GM12872 (cell line): ENCODE measurements around the gene WDR37.

Experiments used
- TF ChIP-seq, protein P1 (sequence below): IDR thresholded peaks from 3 replicates; pipeline ENCODE4 v1.5.1; 2011; ENCODE audit warnings: low read depth, mild to moderate bottlenecking, low read length, moderate library complexity; ENCODE audit not compliant: insufficient read depth

WDR37 gene

DNA sequence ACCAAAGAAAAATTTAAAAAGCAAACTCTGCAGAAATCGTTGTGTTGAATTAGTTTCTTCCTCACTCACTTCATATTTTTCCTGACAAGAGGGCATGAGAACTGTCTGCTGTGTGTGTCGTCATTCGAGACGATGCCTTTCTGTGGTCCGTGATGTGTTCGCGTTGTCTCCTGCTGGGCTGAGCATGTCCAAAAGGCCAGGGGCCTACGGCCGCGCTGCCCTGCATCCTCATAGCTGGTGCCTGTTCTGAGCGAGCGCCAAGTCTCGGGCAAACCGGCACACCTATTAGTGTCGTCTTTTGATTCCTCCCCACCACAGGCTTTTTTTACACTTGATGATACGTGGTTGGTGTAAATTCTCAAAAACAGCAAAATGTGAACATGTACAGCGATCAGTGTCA, 27.4 kb downstream of the WDR37 start:
- TF ChIP-seq, protein P1, sequence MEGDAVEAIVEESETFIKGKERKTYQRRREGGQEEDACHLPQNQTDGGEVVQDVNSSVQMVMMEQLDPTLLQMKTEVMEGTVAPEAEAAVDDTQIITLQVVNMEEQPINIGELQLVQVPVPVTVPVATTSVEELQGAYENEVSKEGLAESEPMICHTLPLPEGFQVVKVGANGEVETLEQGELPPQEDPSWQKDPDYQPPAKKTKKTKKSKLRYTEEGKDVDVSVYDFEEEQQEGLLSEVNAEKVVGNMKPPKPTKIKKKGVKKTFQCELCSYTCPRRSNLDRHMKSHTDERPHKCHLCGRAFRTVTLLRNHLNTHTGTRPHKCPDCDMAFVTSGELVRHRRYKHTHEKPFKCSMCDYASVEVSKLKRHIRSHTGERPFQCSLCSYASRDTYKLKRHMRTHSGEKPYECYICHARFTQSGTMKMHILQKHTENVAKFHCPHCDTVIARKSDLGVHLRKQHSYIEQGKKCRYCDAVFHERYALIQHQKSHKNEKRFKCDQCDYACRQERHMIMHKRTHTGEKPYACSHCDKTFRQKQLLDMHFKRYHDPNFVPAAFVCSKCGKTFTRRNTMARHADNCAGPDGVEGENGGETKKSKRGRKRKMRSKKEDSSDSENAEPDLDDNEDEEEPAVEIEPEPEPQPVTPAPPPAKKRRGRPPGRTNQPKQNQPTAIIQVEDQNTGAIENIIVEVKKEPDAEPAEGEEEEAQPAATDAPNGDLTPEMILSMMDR = no peak

DNA sequence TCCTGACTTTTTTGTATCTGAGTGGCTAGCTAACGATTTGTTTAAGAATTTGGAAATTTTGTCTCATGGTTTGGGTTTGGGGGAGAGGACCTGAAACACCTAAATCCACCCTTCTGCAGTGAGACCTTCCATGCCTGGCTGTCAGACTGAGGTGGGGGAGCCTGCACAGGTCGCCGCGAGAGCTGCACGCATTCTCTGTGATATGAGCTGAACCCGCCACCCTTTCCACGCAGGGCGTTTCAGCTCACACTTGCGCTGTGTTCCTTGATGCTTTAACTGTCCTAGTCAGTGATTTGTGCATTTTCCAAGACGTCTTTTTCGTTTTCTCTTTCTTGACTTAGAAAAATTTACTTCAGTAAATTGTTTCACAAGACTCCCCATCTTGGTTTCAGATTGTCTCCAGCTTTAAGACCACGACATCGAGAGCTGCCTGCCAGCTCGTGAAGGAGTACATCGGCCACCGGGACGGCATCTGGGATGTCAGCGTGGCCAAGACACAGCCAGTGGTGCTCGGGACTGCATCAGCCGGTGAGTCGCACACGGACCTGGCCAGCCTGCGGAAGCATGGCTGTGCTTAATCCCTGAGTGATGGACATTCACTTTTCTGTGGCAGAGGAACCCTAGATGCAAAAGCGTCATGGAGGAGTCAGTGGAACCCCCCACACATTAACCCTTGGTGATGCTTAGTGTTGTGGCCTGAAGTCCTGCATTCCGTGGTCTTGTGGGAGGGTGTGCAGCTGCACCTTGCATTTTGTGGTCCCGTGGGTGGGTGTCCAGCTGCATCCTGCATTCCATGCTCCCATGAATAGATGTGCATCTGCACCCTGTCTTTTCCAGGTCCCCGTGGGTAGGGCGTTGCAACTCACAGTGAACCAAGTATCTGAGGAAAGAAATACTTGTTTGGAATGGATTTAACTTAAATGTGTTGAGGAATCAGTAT, 28.1 kb downstream of the WDR37 start:
- TF ChIP-seq, protein P1 = no peak

DNA sequence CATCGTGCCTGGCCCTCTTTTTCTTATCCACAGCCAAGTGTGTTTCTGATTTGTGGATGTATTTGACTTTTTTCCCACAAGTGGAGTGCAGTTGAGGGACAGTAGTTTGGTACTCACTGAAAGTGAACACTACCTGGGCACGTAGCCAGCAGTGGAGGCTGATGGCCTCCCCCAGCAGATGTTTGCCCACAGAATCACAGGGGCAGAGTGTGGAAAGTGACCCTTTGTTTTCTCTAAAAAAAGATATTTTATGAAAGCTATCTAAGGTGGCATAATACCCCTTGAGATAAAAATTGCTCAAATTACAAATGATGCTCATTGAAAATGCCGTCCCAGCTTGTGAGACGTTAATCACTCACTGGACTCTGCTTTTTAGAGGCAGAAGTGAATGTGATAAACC, 29.1 kb downstream of the WDR37 start:
- TF ChIP-seq, protein P1 = no peak

DNA sequence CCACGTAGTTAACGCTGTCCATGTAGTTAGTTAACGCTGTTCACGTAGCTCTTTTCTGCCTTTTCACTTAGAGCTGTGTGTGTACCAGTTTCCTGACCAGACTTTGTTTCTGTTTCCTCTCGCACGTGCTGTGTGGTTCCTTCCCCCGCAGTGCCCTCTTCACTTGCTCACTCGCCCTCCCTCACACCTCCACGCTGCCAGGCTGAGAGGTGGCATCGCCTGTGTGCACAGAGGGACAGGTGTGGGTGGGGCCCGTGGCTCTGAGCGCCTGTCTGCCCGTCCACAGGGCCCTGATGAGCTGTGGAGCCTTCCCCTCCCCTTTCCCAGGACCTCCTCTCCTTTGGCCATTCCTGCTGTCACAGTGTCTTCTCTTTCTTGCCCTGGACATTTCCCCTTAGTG, 30.6 kb downstream of the WDR37 start:
- TF ChIP-seq, protein P1 = no peak

DNA sequence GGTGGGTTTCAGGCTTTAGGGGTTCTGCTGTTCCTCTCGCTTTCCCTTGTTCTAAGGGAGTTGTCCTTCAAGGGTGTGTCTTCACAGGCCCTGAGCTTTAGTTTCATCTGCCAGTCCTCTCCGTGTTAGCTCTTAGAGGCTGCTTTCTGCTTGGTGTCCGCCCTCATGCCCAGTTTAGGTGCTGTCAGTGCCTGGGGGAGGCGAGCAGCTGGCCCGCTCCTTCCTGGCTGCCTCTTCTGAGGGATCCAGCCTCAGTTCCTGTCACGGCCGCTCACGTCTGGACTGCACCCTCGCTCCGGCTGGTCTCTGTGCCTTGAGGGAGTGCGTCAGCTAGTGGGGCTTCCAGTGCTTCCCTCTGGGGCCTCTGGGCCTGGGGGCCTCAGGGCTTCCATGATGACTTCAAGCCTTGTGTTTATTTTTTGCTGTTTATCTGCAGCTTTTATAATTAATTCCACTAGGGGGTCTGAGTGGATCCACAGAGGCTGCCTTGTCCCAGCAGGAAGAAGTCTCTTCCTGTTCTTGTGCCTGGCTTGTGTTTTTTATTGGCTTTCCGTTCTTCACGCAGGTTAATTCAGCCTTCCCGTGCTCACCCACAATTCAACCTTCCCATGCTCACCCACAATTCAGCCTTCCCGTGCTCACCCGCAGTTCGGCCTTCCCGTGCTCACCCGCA, 33.0 kb downstream of the WDR37 start:
- TF ChIP-seq, protein P1 = no peak

DNA sequence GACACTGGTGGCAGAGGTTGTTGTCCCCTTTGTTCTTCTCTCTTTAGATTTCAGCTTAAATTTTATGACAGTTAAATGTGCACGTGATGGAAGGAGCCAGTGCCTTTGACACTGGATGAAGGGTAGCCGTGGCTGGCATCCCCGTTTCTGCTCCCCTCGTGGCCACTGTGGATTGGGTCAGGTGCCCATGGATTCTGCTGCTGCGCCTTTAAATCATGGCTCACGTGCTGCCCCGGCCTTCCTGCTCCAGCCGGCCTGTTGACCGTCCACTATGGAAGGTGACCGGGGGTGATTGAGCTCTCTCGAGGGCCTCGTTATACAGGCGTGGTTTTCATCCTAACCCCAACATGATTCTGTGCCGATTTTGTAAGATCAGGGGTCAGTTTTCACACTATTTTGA, 34.5 kb downstream of the WDR37 start:
- TF ChIP-seq, protein P1 = no peak

DNA sequence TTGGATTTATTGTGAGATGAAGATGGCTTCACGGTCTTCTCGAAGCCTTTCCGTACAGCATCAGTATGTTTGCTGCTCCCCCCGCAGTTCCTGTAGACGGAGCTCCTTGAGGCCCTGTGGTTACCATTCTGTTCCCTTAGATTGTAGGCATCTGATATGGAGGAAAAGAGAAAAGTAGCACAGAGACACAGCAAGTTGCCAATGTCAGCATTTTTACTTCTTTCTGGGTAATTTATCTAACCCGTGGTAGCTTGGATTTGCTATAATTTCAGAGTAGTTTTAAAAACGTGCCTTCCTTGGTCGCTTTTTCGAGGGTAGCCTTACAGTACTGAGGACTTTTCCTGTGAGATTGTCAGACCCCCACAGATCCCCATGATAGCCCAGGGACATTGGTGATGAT, 37.5 kb downstream of the WDR37 start:
- TF ChIP-seq, protein P1 = no peak
